HepG2 (cell line): ENCODE measurements around the gene PDZD7. TPM values are rescaled to one million over a fixed set of nuclear protein-coding genes. Genes with fewer than 3 reads are reported as not detected.
A peak's percentile ranks its signal among the peaks of the same experiment; 100 is the strongest.

ENCODE experiments used
- BRD4 ChIP-seq: sonication (generic); formaldehyde crosslinking; IDR thresholded peaks from 2 replicates; pipeline ENCODE4 v1.4.0; 2020; ENCODE audit warnings: missing genetic modification reagents
- DPF2 ChIP-seq: sonication (generic); formaldehyde crosslinking; IDR thresholded peaks from 2 replicates; pipeline ENCODE4 v1.4.0; 2020; ENCODE audit warnings: mild to moderate bottlenecking, low read depth, missing genetic modification reagents, borderline replicate concordance
- HNRNPLL ChIP-seq: fragments of 200-400 bp; formaldehyde crosslinking; IDR thresholded peaks from 2 replicates; pipeline ENCODE4 v1.6.1; 2017; ENCODE audit warnings: mild to moderate bottlenecking, low read depth, low read length; ENCODE audit not compliant: poor library complexity, severe bottlenecking
- KLF12 ChIP-seq: sonication (generic); formaldehyde crosslinking; IDR thresholded peaks from 2 replicates; pipeline ENCODE4 v1.4.0; 2020; ENCODE audit warnings: missing genetic modification reagents, borderline replicate concordance
- MTF1 ChIP-seq: sonication (generic); formaldehyde crosslinking; IDR thresholded peaks from 2 replicates; pipeline ENCODE4 v1.5.0; 2020; ENCODE audit warnings: missing genetic modification reagents
- SETDB1 ChIP-seq: sonication (generic); formaldehyde crosslinking; IDR thresholded peaks from 2 replicates; pipeline ENCODE4 v1.5.1; 2020; ENCODE audit warnings: missing genetic modification reagents, mild to moderate bottlenecking, borderline replicate concordance
- SSRP1 ChIP-seq: IDR thresholded peaks from 2 replicates; pipeline ENCODE4 v1.6.1; 2016; ENCODE audit warnings: control low read depth
- U2AF1 ChIP-seq: fragments of 200-400 bp; formaldehyde crosslinking; optimal IDR thresholded peaks from 2 replicates; pipeline ENCODE3; 2017; ENCODE audit warnings: mild to moderate bottlenecking, low read depth, low read length
- ZBTB7B ChIP-seq: sonication (generic); formaldehyde crosslinking; IDR thresholded peaks from 2 replicates; pipeline ENCODE4 v1.4.0; 2020; ENCODE audit warnings: missing genetic modification reagents
- ZNF468 ChIP-seq: sonication (generic); formaldehyde crosslinking; IDR thresholded peaks from 2 replicates; pipeline ENCODE4 v1.8.0; 2022; ENCODE audit warnings: mild to moderate bottlenecking, moderate library complexity, missing genetic modification reagents
- ZNF850 ChIP-seq: sonication (generic); formaldehyde crosslinking; conservative IDR thresholded peaks from 2 replicates; pipeline ENCODE4 v1.9.0; 2021; ENCODE audit warnings: mild to moderate bottlenecking, missing genetic modification reagents
- ZNF878 ChIP-seq: sonication (generic); formaldehyde crosslinking; IDR thresholded peaks from 2 replicates; pipeline ENCODE4 v1.8.1; 2023; ENCODE audit warnings: mild to moderate bottlenecking, missing genetic modification reagents, moderate library complexity
- polyA plus RNA-seq, 8 experiments: library from polyadenylated mRNA; depleted of rRNA in 3 of 8; stranded (reverse) in 7 of 8; unstranded in 1 of 8; fragments of >200 nt; fragmentation: Illumina TruSeq in 4 of 8; extraction: Trizol in 4 of 8; gene quantifications; 2 replicates each; pipeline versions ENCODE4 v1.2.1 to v1.2.3, GENCODE V29; 2011 to 2016; ENCODE audit warnings: low read depth in 4 of 8, missing spikeins in 1 of 8, mixed read lengths in 1 of 8; ENCODE audit not compliant: insufficient read depth in 1 of 8
- total RNA-seq, 5 experiments: library from RNA; depleted of rRNA; stranded (reverse); fragments of >200 nt; fragmentation: Illumina TruSeq; extraction: Trizol; gene quantifications; 2 replicates each; pipeline ENCODE4 v1.2.3, GENCODE V29; 2016; ENCODE audit warnings: low read depth in 1 of 5
- TF ChIP-seq, protein P1 (sequence below): sonication (generic); formaldehyde crosslinking; IDR thresholded peaks from 2 replicates; pipeline ENCODE4 v1.4.0; 2020; ENCODE audit warnings: missing genetic modification reagents
- TF ChIP-seq, protein P2 (sequence below): sonication (generic); formaldehyde crosslinking; IDR thresholded peaks from 2 replicates; pipeline ENCODE4 v1.8.0; 2022; ENCODE audit warnings: mild to moderate bottlenecking, missing genetic modification reagents, moderate library complexity
- TF ChIP-seq, protein P3 (sequence below): sonication (generic); formaldehyde crosslinking; IDR thresholded peaks from 2 replicates; pipeline ENCODE4 v1.5.0; 2020; ENCODE audit warnings: mild to moderate bottlenecking, missing genetic modification reagents, borderline replicate concordance

PDZD7 gene
- total and polyA plus RNA-seq, 2 of the 13 experiments (the other 11 are each of a cell fraction or from before 2014, with no cell fraction given), result 0.58 to 0.73 TPM

DNA sequence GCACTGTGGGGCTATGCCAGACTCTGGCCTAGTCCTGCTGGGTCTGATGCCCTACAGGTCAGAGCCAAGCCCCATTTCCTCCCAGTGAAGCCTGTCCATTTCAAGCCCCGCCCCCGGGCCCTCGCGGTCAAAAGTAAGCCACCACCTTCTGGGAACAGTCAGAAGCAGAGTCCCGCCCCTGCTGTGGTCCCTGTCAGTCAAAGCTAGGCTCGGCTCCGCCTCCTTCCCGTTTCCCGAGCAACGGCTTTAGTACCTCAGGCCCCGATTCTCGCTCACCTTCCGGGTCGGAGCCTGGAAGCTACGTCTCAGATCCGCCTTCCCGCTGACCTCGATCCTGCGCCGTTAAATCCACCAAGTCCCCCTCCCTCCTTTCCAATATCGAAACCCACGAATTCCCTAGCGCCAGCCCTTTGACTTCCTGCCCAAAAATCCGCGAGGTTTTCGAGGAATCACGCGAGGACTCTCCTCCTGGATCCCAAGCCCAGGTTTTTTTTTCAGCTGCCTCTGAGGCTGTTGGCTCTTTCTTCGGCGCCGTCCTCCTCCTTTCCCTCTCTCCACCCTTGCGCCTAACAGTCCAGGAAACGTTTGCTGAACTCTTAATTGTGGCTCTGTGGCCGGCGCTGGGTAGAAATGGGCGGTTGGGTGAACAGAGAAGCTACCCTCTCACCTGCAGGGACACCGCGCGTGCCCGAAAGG lies 11.9 kb upstream of the PDZD7 start (continued):
- TF ChIP-seq, protein P1, sequence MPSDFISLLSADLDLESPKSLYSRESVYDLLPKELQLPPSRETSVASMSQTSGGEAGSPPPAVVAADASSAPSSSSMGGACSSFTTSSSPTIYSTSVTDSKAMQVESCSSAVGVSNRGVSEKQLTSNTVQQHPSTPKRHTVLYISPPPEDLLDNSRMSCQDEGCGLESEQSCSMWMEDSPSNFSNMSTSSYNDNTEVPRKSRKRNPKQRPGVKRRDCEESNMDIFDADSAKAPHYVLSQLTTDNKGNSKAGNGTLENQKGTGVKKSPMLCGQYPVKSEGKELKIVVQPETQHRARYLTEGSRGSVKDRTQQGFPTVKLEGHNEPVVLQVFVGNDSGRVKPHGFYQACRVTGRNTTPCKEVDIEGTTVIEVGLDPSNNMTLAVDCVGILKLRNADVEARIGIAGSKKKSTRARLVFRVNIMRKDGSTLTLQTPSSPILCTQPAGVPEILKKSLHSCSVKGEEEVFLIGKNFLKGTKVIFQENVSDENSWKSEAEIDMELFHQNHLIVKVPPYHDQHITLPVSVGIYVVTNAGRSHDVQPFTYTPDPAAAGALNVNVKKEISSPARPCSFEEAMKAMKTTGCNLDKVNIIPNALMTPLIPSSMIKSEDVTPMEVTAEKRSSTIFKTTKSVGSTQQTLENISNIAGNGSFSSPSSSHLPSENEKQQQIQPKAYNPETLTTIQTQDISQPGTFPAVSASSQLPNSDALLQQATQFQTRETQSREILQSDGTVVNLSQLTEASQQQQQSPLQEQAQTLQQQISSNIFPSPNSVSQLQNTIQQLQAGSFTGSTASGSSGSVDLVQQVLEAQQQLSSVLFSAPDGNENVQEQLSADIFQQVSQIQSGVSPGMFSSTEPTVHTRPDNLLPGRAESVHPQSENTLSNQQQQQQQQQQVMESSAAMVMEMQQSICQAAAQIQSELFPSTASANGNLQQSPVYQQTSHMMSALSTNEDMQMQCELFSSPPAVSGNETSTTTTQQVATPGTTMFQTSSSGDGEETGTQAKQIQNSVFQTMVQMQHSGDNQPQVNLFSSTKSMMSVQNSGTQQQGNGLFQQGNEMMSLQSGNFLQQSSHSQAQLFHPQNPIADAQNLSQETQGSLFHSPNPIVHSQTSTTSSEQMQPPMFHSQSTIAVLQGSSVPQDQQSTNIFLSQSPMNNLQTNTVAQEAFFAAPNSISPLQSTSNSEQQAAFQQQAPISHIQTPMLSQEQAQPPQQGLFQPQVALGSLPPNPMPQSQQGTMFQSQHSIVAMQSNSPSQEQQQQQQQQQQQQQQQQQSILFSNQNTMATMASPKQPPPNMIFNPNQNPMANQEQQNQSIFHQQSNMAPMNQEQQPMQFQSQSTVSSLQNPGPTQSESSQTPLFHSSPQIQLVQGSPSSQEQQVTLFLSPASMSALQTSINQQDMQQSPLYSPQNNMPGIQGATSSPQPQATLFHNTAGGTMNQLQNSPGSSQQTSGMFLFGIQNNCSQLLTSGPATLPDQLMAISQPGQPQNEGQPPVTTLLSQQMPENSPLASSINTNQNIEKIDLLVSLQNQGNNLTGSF (CRISPR knock-in tag), result no peak
- no peak for TF ChIP-seq SSRP1 (CRISPR knock-in tag)
- TF ChIP-seq HNRNPLL, result peak; percentile 63
- peak; percentile 80 for TF ChIP-seq U2AF1
- TF ChIP-seq KLF12 (CRISPR knock-in tag), result no peak
- no peak for TF ChIP-seq ZBTB7B (CRISPR knock-in tag)
- TF ChIP-seq MTF1 (CRISPR knock-in tag), result no peak
- TF ChIP-seq, protein P2, sequence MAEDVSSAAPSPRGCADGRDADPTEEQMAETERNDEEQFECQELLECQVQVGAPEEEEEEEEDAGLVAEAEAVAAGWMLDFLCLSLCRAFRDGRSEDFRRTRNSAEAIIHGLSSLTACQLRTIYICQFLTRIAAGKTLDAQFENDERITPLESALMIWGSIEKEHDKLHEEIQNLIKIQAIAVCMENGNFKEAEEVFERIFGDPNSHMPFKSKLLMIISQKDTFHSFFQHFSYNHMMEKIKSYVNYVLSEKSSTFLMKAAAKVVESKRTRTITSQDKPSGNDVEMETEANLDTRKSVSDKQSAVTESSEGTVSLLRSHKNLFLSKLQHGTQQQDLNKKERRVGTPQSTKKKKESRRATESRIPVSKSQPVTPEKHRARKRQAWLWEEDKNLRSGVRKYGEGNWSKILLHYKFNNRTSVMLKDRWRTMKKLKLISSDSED, result no peak
- no peak for TF ChIP-seq ZNF850
- no peak for TF ChIP-seq BRD4 (CRISPR knock-in tag)
- TF ChIP-seq ZNF878 (CRISPR knock-in tag), result peak; percentile 63; the same call in 1 of the 2 replicates
- no peak for TF ChIP-seq DPF2 (CRISPR knock-in tag)
- 0 out of 2 replicates have a peak, but pooled peaks have one; percentile 58 for TF ChIP-seq SETDB1 (CRISPR knock-in tag)
- no peak for TF ChIP-seq ZNF468 (CRISPR knock-in tag)
- TF ChIP-seq, protein P3, sequence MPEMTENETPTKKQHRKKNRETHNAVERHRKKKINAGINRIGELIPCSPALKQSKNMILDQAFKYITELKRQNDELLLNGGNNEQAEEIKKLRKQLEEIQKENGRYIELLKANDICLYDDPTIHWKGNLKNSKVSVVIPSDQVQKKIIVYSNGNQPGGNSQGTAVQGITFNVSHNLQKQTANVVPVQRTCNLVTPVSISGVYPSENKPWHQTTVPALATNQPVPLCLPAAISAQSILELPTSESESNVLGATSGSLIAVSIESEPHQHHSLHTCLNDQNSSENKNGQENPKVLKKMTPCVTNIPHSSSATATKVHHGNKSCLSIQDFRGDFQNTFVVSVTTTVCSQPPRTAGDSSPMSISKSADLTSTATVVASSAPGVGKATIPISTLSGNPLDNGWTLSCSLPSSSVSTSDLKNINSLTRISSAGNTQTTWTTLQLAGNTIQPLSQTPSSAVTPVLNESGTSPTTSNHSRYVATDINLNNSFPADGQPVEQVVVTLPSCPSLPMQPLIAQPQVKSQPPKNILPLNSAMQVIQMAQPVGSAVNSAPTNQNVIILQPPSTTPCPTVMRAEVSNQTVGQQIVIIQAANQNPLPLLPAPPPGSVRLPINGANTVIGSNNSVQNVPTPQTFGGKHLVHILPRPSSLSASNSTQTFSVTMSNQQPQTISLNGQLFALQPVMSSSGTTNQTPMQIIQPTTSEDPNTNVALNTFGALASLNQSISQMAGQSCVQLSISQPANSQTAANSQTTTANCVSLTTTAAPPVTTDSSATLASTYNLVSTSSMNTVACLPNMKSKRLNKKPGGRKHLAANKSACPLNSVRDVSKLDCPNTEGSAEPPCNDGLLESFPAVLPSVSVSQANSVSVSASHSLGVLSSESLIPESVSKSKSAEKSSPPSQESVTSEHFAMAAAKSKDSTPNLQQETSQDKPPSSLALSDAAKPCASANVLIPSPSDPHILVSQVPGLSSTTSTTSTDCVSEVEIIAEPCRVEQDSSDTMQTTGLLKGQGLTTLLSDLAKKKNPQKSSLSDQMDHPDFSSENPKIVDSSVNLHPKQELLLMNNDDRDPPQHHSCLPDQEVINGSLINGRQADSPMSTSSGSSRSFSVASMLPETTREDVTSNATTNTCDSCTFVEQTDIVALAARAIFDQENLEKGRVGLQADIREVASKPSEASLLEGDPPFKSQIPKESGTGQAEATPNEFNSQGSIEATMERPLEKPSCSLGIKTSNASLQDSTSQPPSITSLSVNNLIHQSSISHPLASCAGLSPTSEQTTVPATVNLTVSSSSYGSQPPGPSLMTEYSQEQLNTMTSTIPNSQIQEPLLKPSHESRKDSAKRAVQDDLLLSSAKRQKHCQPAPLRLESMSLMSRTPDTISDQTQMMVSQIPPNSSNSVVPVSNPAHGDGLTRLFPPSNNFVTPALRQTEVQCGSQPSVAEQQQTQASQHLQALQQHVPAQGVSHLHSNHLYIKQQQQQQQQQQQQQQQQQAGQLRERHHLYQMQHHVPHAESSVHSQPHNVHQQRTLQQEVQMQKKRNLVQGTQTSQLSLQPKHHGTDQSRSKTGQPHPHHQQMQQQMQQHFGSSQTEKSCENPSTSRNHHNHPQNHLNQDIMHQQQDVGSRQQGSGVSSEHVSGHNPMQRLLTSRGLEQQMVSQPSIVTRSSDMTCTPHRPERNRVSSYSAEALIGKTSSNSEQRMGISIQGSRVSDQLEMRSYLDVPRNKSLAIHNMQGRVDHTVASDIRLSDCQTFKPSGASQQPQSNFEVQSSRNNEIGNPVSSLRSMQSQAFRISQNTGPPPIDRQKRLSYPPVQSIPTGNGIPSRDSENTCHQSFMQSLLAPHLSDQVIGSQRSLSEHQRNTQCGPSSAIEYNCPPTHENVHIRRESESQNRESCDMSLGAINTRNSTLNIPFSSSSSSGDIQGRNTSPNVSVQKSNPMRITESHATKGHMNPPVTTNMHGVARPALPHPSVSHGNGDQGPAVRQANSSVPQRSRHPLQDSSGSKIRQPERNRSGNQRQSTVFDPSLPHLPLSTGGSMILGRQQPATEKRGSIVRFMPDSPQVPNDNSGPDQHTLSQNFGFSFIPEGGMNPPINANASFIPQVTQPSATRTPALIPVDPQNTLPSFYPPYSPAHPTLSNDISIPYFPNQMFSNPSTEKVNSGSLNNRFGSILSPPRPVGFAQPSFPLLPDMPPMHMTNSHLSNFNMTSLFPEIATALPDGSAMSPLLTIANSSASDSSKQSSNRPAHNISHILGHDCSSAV (CRISPR knock-in tag), result no peak
